Measurements from ENCODE around the gene PTPRM.

PTPRM gene

DNA sequence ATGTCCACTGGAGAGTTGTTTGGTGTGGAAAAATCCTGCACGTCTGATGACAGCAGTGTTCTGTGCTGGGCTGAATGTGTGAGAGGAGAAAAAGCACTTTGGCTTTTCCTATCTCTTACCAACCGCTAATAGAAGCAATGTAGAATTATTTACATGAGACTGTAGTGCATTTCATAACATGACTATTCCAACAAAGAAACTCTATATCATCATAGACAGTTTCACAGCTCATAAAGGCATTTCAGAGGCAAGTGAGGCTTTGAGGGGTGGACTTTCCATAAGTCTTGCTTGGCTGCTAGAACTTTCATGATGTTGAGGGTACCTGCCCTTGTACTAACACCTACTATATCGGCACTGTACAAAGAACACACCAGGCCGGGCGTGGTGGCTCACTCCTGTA lies 697.0 kb downstream of the PTPRM start:
- CTCF ChIA-PET: interaction anchor here (1.6 kb wide), 1 partner anchor 57 kb away, joined by 4 read pairs; no protein-coding TSS in a partner anchor
- TF ChIP-seq CTCF (IDR thresholded peaks at IDR 0.05; ENCODE audit: control extremely low read depth, extremely low read depth, low read depth, missing control alignments): no peak
- DNase-seq (ENCODE audit: extremely low spot score): no peak
- POLR2A ChIA-PET: no interaction called here

GRCh38 chr18:8264861-8265411 lies 697.8 kb downstream of the PTPRM start:
- CTCF ChIA-PET: no interaction called here
- TF ChIP-seq CTCF (IDR thresholded peaks at IDR 0.05; ENCODE audit: control extremely low read depth, extremely low read depth, low read depth, missing control alignments): no peak
- DNase-seq (ENCODE audit: extremely low spot score): no peak
- POLR2A ChIA-PET: no interaction called here

DNA sequence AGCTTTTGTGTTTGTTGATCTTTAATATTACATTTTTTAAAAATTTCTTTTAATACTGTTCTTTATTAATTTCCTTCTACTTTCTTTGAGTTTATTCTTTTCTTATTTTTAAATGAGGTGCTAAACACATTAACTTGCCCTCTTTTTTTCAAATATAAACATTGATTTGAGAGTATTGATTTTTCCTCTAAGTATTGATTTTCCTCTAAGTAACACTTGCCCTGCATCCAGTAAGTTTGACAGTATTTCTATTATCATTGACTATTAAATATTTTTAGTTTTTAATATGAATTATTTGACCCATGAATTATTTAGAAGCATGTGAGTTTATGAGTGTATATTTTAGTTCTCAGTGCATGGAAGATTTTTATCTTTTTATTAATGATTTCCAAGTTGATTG lies 705.1 kb downstream of the PTPRM start:
- CTCF ChIA-PET: interaction anchor here (0.9 kb wide), 1 partner anchor 10 kb away, joined by 3 read pairs; no protein-coding TSS in a partner anchor
- TF ChIP-seq CTCF (IDR thresholded peaks at IDR 0.05; ENCODE audit: control extremely low read depth, extremely low read depth, low read depth, missing control alignments): no peak
- no peak for DNase-seq (ENCODE audit: extremely low spot score)
- POLR2A ChIA-PET: no interaction called here

DNA sequence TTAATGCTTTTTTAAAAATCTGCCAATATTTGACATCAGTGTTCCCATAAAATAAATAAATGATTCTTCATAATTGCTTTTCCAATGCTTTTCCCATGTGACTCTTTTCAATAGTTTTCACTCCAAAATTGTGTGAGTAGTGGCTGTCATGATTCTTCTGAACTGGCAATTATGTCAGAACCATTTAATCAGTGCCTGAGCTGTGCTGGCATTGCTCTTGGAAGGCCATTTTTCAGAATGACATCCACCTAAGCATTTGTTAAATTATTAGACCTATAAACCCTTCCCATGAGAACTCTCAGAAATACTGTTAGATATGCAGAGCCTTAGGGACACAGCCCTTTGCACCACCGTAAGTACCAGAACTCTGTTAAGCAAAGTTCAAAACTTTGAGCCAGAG lies 707.3 kb downstream of the PTPRM start:
- CTCF ChIA-PET: no interaction called here
- POLR2A ChIA-PET: no interaction called here
- no peak for TF ChIP-seq CTCF (IDR thresholded peaks at IDR 0.05; ENCODE audit: control extremely low read depth, extremely low read depth, low read depth, missing control alignments)
- no peak for DNase-seq (ENCODE audit: extremely low spot score)

- POLR2A ChIA-PET: no interaction called here
- DNase-seq (ENCODE audit: extremely low spot score): no peak
- CTCF ChIA-PET: no interaction called here
- TF ChIP-seq CTCF (IDR thresholded peaks at IDR 0.05; ENCODE audit: control extremely low read depth, extremely low read depth, low read depth, missing control alignments): no peak
These were observed 709.3 kb downstream of the PTPRM start for GRCh38 chr18:8276406-8276805.

GRCh38 chr18:8277270-8277669 lies 710.2 kb downstream of the PTPRM start:
- TF ChIP-seq CTCF (IDR thresholded peaks at IDR 0.05; ENCODE audit: control extremely low read depth, extremely low read depth, low read depth, missing control alignments): no peak
- DNase-seq (ENCODE audit: extremely low spot score): no peak
- CTCF ChIA-PET: interaction anchor here (0.9 kb wide), 1 partner anchor 16 kb away, joined by 3 read pairs; no protein-coding TSS in a partner anchor
- POLR2A ChIA-PET: no interaction called here

DNA sequence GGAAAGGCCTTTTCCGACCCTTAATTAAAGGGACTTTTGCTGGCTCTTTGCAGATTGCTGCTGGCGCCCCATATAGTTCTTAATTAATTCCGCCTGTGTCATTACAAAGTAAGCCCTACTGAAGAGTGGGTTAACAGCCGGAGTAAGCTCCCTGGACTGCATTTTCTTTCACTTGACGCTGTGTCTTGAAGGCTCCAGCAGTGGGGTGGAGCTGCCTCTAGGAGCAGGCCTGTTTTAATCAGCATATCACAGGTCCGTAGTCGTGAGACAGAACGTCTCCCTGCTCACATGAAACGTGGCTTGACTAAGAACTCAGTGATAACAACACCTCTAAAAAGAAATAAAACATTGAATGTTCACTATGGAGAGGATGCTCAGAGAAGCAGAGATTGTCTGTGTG lies 712.2 kb downstream of the PTPRM start:
- ChIA-PET CTCF (no interaction called here), POLR2A (no interaction called here)
- TF ChIP-seq CTCF (IDR thresholded peaks at IDR 0.05; ENCODE audit: control extremely low read depth, extremely low read depth, low read depth, missing control alignments): no peak
- no peak for DNase-seq (ENCODE audit: extremely low spot score)
